Activated naive CD8-positive, alpha-beta T cell treated with anti-CD3 and anti-CD28 coated beads, Interleukin-2, amount 10 ng/mL, durations not matched to agents 7 days and 5 days (primary cell): ENCODE results near the gene MSH5. TPM values are rescaled to one million over a fixed set of nuclear protein-coding genes. Genes with fewer than 3 reads are reported as not detected.
"Not testable (repeated sequence)": the region's sequence is repeated elsewhere in the genome, so short reads cannot be mapped to it uniquely, and the experiment has no call there.

ENCODE experiments used
- ATAC-seq: fragments of 150-1000 bp; cut with Tn5 transposase; one replicate; pipeline ENCODE4 v1.10.0; 2021; ENCODE audit warnings: low read depth, moderate library complexity
- POLR2A ChIA-PET: fragments of 350-600 bp; sonication (Branson Sonifier 250); formaldehyde crosslinking; loops from one replicate; lab custom pipeline; 2021; ENCODE audit warnings: antibody characterized with exemption; lab: Charles Lee
- DNase-seq: peaks from one replicate; pipeline ENCODE4 v3.0.0; 2021
- H3K27ac Mint-ChIP-seq: one replicate; pipeline ENCODE4 v1.8.0; 2022; ENCODE audit warnings: mild to moderate bottlenecking, mixed read lengths
- H3K27me3 Mint-ChIP-seq: one replicate; pipeline ENCODE4 v1.8.0; 2022; ENCODE audit warnings: mild to moderate bottlenecking, moderate library complexity, mixed read lengths
- H3K36me3 Mint-ChIP-seq: one replicate; pipeline ENCODE4 v1.8.0; 2021; ENCODE audit warnings: mild to moderate bottlenecking, mixed read lengths
- H3K4me1 Mint-ChIP-seq: one replicate; pipeline ENCODE4 v1.8.0; 2021; ENCODE audit warnings: mixed read lengths
- H3K4me3 Mint-ChIP-seq: one replicate; pipeline ENCODE4 v1.8.0; 2022; ENCODE audit warnings: mild to moderate bottlenecking, moderate library complexity, mixed read lengths
- H3K9me3 Mint-ChIP-seq: one replicate; pipeline ENCODE4 v1.8.0; 2021; ENCODE audit warnings: mixed read lengths
- total RNA-seq, 2 experiments: library from RNA; stranded (reverse); gene quantifications; one replicate each; pipeline ENCODE4 v1.2.3, GENCODE V29; 2021

MSH5 gene
- total RNA-seq, 2 experiments from 2014 or later: 59.2 to 68.2 TPM

DNA sequence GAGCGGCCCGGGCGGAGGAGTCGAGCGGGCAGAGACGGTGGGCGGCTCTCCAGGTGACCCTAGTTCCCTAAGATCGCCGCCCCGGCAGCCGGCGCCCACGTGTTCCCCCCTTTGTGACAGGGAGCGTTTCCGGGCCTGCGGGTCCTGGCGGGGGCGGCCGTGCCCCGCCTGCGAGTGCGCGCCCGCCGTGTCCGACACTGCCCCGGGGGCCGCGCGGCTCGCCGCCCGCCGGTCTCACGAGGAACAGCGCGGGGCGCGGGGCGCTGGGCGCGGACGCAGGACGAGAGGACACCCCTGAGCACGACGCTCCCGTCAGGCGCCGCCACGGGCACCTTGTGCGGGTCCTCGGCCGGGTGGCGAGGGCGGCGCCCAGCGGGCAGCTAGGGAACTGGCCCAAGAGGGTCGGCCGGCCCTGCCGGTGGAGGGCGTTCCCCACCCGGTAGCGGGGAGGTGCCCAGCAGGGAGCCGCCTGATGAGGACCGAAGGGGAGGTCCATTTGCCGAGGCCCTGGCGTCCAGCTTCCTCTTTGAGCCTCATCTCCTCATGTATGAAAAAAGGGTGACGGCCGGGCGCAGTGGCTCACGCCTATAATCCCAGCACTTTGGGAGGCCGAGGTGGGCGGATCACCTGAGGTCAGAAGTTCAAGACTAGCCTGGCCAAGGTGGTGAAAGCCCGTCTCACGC, 56.0 kb downstream of the MSH5 start, which contains the start of gene VARS1:
Gene VARS1 (minus strand): TSS at position 137 of the 683 bp plus-strand sequence. CDS start 535 bp downstream, outside the sequence.
- peak; percentile 82 for ATAC-seq
- POLR2A ChIA-PET: interaction anchor here (0.6 to 6.1 kb wide), 17 partner anchors 11 to 131 kb away, joined by 3 to 66 read pairs (median 4); partner anchors contain the start of genes CLIC1, GPANK1, HSPA1B and LSM2
- Mint-ChIP-seq H3K4me3 (peak within 1 kb of the TSS; percentile 98), H3K9me3 (no peaks in the 10 kb centered on the region), H3K27ac (peak within 1 kb of the TSS; percentile 97), H3K27me3 (no peaks in the 10 kb centered on the region), H3K4me1 (peaks cover 35% of the 10 kb centered on the region), H3K36me3 (peaks cover 15% of the 10 kb centered on the region)
- peak; percentile 92 for DNase-seq

DNA sequence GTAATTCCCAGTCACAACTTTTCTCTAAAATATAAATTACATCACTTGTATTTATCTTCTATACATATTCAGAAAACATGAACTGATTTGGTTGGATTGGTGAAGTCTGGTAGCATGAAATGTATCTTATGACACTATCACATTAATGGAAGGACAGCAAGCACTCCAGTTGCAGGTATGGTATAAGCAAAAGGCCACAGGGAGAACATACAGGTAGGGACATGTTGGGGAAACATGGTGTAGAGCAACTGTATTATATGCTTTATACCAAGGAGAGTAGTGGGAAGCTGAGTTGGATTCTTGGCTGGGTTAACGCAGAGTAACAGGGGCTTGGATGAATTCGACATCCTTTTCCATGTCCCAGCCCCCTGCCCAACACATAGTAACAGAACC, 57.2 kb downstream of the MSH5 start:
- no peaks in the 10 kb centered on the region for H3K27me3 Mint-ChIP-seq
- no peaks in the 10 kb centered on the region for H3K9me3 Mint-ChIP-seq
- peak overlapping the region; percentile 94 for H3K27ac Mint-ChIP-seq
- H3K4me3 Mint-ChIP-seq: peak overlapping the region; percentile 24
- POLR2A ChIA-PET: interaction anchor here (0.6 to 6.1 kb wide), 10 partner anchors 10 to 144 kb away, joined by 3 to 66 read pairs (median 7); partner anchors contain the start of genes BAG6, HSPA1A, HSPA1B and HSPA1L
- H3K36me3 Mint-ChIP-seq: peaks cover 14% of the 10 kb centered on the region
- DNase-seq: no peak
- no peak for ATAC-seq
- peaks cover 32% of the 10 kb centered on the region for H3K4me1 Mint-ChIP-seq

DNA sequence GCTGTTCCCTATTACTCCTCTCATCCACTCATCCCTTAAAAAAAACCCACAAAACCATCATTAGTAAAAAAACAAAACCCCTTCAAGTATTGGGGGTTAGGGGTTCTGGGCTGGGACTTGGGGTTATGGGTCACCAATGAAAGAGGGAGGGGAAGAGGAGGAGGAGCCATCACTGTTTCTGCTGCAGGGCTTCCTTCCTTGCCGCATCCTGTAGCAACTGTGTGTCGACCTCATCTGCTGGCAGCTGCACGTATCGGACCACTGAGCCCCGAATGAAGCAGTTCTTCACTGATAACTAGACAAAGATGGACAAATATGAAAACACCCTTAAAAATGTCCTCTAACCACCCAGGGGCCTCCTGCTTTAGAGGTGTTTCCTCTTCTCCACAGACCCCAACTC, 57.8 kb downstream of the MSH5 start:
- ATAC-seq (peak; percentile 62), DNase-seq (no peak)
- H3K36me3 Mint-ChIP-seq: peaks cover 11% of the 10 kb centered on the region
- no peaks in the 10 kb centered on the region for H3K27me3 Mint-ChIP-seq
- no peaks in the 10 kb centered on the region for H3K9me3 Mint-ChIP-seq
- peak overlapping the region; percentile 76 for H3K4me3 Mint-ChIP-seq
- H3K27ac Mint-ChIP-seq: peak overlapping the region; percentile 94
- H3K4me1 Mint-ChIP-seq: peaks cover 30% of the 10 kb centered on the region
- POLR2A ChIA-PET: interaction anchor here (0.6 to 6.1 kb wide), 7 partner anchors 9 to 145 kb away, joined by 3 to 66 read pairs (median 6); partner anchors contain the start of genes BAG6, HSPA1A, HSPA1L and LSM2

DNA sequence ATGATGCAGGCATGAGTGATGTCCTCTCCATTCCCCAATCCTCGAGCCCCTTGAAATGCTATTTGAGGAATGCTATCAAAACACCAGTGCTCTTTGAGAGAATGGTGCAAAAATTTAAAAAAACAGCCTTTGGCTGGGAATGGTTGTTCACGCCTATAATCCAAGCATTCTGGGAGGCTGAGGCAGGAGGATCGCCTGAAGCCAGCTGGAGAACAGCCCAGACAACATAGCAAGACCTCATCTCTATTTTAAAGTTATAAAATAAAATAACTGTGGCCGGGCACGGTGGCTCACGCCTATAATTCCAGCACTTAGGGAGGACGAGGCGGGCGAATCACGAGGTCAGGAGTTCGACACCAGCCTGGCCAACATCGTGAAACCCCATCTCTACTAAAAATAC, 60.0 kb downstream of the MSH5 start:
- no peak for DNase-seq
- Mint-ChIP-seq H3K27me3 (no peaks in the 10 kb centered on the region), H3K4me3 (no peak overlapping the region), H3K36me3 (peaks cover 16% of the 10 kb centered on the region), H3K27ac (no peak overlapping the region), H3K4me1 (peaks cover 26% of the 10 kb centered on the region), H3K9me3 (no peaks in the 10 kb centered on the region)
- POLR2A ChIA-PET: interaction anchor here (0.9 to 6.1 kb wide), 3 partner anchors 7 to 61 kb away, joined by 4 to 66 read pairs (median 10); partner anchors contain the start of gene LSM2
- ATAC-seq: no peak

DNA sequence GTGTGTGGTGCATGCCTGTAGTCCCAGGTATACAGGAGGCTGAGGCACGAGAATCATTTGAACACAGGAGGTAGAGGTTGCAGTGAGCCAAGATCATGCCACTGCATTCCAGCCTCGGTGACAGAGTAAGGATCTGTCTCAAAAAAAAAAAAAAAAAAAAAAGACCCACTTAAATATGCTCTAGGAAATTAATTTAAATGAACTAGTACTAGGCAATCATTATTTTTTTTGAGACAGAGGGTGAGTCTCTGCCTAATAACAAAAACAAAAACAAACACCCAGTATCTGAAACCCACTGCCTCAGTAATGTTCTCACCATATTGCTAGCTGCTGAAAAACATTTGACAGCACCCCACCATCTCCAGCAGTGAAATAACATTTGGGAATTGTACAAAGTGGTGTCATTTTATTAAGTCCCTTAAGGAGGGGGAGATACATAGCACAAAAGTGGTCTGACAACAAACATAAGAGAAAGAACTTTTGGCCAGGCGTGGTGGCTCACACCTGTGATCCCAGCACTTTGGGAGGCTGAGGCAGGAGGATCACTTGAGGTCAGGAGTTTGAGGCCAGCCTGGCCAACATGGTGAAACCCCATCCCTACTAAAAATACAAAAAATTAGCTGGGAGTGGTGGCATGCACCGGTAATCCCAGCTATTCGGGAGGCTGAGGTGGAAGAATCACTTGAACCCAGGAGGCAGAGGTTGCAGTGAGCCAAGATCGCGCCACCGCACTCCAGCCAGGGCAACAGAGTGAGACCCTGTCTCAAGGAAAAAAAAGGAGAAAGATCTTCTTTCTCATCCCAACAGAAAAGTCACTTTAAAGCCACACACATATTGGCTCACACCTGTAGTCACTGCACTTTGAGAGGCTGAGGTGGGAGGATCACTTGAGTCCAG, 61.5 kb downstream of the MSH5 start:
- not testable (repeated sequence) for H3K9me3 Mint-ChIP-seq, H3K27me3 Mint-ChIP-seq, DNase-seq, H3K4me3 Mint-ChIP-seq, ATAC-seq
- POLR2A ChIA-PET: interaction anchor here (0.7 kb wide), 1 partner anchor 171 kb away, joined by 4 read pairs; no protein-coding TSS in a partner anchor
- H3K36me3 Mint-ChIP-seq: peaks cover 16% of the 10 kb centered on the region
- peaks cover 34% of the 10 kb centered on the region for H3K4me1 Mint-ChIP-seq
- peak overlapping the region; percentile 42 for H3K27ac Mint-ChIP-seq

DNA sequence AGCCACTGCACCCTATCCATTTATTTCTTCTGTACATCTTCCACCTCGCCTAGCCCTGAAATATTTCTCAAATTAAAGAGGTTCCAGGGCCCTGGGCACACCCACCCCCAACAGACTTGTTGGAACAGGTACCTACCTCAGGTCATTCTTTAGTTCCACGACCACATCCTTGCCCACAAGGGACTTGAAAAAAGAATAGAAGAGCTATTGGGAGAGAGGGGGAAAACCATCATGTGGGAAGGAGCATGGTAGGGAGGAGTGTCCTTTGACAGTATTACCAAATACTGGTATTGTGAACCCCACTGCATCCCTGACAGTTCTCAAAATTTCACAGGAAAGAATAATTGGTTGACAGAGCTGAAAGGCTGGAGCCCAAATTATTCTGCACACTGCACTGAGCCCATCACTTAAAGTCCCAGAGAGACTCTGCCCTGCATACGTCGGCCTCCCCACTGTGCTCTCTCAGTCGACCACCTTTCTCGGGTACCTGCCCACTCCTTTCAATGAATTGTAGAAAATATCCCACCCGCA, 66.2 kb downstream of the MSH5 start:
- no peaks in the 10 kb centered on the region for H3K9me3 Mint-ChIP-seq
- ATAC-seq (peak; percentile 23), DNase-seq (no peak)
- H3K27ac Mint-ChIP-seq: peak overlapping the region; percentile 94
- peak overlapping the region; percentile 99 for H3K4me3 Mint-ChIP-seq
- H3K4me1 Mint-ChIP-seq: peaks cover 23% of the 10 kb centered on the region
- H3K27me3 Mint-ChIP-seq: no peaks in the 10 kb centered on the region
- POLR2A ChIA-PET: interaction anchor here (0.8 to 4.0 kb wide), 19 partner anchors 9 to 213 kb away, joined by 3 to 66 read pairs (median 5); partner anchors contain the start of genes ABHD16A, C6orf47, CLIC1 and DDAH2
- H3K36me3 Mint-ChIP-seq: peaks cover 21% of the 10 kb centered on the region

DNA sequence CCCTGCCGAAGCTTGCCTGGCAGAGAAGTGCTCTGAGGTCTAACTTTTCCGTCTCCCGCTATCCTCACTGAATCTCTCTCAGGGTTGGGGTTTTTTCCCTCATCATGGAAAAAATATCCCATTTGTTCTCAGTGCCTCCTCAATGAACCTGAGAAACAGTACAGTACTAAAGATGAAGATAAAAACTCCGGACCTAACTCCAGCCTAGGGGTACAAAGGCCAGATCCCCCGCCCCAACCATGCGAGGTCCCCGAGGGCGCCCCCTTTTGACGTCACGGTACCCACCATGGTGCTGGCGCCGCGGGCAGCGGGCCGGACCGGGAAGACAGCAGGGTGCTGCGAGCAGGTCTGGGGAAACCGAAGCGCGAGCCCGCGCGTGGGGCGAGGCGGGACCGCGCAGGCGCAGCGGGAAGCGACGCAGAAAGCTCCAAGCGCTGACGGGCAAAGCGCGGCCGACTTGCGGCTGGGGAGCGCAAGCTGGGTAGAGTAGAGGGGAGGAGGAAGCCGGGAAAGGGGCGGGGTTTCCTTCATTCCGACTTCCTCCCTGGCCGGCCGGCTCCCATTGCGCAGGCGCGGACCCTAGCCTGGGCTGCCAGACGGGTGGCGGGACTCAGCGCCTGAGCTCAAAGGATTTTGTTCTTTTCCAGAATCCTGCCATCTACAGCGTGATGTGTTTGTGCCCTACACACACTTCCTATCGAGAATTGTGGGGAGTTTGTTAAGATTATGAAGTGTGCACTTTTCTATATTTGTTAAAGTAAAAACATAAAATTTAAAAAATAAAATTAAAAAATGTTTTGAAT, 66.9 kb downstream of the MSH5 start, which contains the start of gene LSM2:
Gene LSM2 (minus strand): TSS at position 497 of the 803 bp plus-strand sequence. CDS start 209 bp downstream, at position 288.
- POLR2A ChIA-PET: interaction anchor here (0.6 to 4.0 kb wide), 32 partner anchors 8 to 1165 kb away, joined by 3 to 66 read pairs (median 4); partner anchors contain the start of genes ABHD16A, C6orf47, CLIC1 and DDAH2
- Mint-ChIP-seq H3K27ac (peak within 1 kb of the TSS; percentile 94), H3K9me3 (no peaks in the 10 kb centered on the region), H3K4me3 (peak within 1 kb of the TSS; percentile 99), H3K36me3 (peaks cover 20% of the 10 kb centered on the region), H3K4me1 (peaks cover 20% of the 10 kb centered on the region), H3K27me3 (no peaks in the 10 kb centered on the region)
- ATAC-seq (peak; percentile 96), DNase-seq (peak; percentile 98)

DNA sequence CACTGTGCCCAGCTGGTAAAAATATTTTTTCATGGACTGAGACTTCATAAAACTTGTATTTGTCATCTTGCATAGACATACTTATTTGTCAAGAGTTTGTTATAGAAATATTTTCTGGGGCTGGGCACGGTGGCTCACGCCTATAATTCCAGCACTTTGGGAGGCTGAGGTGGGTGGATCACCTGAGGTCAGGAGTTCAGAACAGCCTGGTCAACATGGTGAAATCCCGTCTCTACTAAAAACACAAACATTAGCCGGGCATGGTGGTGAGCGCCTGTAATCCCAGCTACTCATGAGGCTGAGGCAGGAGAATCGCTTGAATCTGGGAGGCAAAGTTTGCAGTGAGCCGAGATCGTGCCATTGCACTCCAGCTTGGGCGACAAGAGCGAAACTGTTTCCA, 68.8 kb downstream of the MSH5 start:
- H3K4me3 Mint-ChIP-seq, ATAC-seq, DNase-seq, H3K27ac Mint-ChIP-seq, H3K27me3 Mint-ChIP-seq, H3K9me3 Mint-ChIP-seq: not testable (repeated sequence)
- Mint-ChIP-seq H3K36me3 (peaks cover 13% of the 10 kb centered on the region), H3K4me1 (peaks cover 18% of the 10 kb centered on the region)
- POLR2A ChIA-PET: interaction anchor here (0.8 to 4.0 kb wide), 2 partner anchors 11 kb away, joined by 8 to 66 read pairs; partner anchors contain the start of gene VARS1

DNA sequence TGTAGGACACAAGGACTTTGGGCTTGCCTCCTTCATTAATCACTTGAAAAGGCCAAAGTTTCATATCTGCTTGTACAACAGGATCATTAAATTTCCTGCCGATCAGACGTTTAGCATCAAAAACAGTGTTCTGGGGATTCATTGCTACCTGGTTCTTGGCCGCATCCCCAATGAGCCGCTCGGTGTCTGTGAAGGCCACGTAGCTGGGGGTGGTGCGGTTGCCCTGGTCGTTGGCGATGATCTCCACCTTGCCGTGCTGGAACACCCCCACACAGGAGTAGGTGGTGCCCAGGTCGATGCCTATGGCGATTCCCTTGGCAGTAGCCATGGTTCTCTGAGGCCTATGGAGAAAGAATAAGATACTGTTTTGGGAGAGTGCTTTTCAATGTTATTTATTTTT, 71.8 kb downstream of the MSH5 start:
- Mint-ChIP-seq H3K4me1 (peaks cover 12% of the 10 kb centered on the region), H3K4me3 (no peak overlapping the region), H3K27me3 (no peaks in the 10 kb centered on the region), H3K36me3 (peaks cover 13% of the 10 kb centered on the region), H3K9me3 (no peaks in the 10 kb centered on the region), H3K27ac (no peak overlapping the region)
- DNase-seq (no peak), ATAC-seq (no peak)
- POLR2A ChIA-PET: interaction anchor here (0.7 kb wide), 1 partner anchor 16 kb away, joined by 3 read pairs; the partner anchor contains the start of gene VARS1
